NCI-H69 (cell line): Measurements from ENCODE around the gene SAYSD1.

Experiments used
- DNase-seq: peaks from one replicate; lab custom pipeline; 2025; lab: John Stamatoyannopoulos, UW

The SAYSD1 gene

DNA sequence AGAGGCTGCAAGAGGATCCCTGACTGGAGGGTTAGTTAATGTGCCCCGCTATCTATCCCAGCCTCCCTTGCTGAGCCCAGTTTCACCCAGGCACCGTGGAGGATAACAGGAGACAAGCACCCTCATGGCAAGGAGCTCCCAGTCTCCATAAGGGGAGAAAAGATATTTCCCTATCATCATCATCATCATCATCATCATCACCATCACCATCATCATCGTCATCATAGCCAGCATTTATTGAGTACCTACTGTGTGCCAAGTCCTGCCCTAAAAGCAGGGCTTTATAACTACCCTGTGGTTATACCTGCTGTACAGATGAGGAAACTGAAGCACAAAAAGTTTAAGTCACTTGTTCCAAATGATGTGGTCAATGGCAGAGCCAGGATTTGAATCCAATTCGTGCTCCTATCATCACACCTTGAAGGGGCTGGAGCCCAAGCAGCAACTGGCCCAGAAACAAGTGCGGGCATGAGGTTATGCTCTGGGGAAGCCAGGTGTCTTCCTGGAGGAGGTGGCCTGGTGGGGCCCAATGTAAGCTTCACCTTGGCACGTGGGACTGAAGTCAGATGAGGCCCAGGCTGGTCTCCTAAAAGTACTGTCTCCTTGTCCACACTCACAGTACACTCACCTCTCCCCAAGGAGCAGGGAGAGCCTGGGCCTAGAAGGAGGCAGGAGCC, 56.4 kb downstream of the SAYSD1 start:
- DNase-seq: no peak

DNA sequence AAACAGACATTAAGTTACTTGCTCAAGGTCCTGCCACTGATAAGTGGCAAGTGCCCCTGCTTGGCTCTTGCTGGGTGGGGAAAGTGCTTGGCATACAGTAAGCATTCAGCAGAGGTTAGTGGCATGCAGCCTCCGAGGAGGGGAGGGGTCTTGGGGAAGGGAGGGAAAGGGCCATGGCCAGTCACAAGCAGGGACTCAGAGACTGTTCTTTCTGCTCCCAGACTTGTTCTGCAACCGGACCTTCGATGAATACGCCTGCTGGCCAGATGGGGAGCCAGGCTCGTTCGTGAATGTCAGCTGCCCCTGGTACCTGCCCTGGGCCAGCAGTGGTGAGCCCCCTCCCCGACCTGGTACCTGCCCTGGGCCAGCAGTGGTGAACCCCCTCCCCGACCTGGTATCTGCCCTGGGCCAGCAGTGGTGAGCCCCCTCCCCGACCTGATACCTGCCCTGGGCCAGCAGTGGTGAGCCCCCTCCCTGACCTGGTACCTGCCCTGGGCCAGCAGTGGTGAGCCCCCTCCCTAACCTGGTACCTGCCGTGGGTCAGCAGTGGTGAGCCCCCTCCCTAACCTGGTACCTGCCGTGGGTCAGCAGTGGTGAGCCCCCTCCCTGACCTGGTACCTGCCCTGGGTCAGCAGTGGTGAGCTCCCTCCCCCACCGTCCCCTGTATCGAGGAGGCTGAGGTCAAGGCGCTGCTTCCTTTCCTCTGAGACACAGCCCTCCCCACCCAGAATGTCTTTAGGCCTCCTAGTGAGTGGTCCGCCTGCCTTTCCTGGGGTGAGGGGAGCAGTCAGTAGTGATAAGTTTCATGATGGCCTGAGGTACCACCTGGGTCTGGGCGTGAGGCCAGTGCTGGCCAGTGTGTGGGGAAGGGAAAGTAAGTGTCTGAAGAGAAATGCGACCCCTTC, 57.5 kb downstream of the SAYSD1 start:
- no peak for DNase-seq

DNA sequence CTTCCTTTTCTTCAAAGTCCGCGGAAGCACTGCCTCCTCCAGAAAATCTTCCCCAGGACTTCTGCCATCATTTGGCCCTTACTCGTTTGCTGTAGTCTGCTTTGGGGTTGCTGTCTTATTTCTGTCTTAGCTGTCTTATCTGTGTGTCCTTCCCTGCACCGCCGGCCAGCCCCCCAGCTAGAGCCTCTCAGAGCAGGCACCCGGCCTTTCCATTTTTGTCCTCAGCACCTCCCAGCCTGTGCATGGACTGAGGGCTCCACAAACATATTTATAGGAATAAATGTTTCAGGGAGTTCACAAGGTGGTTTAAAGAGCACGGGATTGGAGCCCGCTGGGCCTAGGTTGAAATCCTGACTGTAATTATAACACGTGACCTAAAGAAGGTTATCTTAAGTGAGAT, 58.3 kb downstream of the SAYSD1 start:
- no peak for DNase-seq

DNA sequence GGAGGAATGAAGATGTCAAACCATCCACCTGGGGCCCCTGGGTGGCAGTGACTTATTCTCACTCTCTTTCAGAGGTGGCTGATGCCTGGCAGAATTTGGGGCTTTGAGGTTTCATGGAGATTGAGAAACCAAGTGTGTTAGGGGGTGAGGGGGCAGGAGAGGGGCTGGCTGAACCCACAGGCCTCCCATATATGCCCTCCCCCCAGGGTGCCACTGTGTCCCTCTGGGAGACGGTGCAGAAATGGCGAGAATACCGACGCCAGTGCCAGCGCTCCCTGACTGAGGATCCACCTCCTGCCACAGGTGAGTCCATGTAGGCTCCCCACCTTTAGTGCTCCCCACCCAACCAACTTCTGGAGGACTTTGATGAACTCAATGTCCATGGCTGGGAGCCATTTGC, 58.8 kb downstream of the SAYSD1 start:
- no peak for DNase-seq

DNA sequence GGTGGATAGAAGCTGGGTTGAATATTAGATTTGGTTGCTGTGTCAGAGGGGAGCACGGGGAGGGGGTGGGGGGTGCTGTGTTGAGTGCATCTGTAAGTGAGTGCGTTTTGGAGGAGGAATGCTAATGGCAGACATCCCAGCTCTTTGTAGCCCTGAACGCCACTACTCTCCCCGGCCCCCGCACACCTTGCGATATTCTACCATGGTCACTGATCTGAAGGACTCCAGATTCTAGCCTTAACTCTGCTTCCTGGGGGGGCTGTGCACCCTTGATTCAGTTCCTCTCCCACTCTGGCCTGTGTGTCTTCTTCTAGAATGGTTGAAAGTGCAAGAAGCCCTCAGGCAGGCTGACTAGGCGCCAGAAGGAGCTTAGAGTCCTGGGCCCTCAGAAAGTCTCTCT, 59.3 kb downstream of the SAYSD1 start:
- no peak for DNase-seq

DNA sequence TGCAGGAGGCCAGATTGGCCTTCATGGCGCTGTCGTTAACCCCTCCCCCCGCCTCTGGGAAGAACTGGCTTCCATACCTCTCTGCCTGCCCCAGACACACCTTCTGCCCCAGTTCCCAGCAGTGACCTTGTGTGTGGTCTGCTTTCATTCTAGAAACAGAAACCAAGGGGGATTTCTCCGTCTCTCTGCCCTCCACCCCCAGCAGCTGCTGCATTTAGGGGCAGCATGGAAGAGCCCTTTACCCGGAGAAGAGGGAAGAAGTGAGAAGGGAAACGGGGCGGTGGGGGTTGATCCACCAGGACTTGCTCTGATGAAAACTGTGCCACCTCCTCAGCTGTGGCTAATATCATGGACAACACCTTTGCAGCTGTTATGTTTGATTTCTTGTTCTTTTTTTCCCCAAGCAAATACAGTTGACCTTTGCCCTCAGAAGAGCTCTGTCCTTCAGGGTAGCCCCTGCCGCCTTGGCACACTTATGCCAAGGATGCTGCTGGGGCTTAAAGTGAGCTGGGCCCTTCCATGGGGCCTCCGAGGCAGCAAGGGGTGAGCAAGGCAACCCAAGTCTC, 60.3 kb downstream of the SAYSD1 start:
- no peak for DNase-seq
